HG03460 (cell line): ENCODE measurements around the gene WNT7A.

Experiments
- ATAC-seq: cut with Tn5 transposase; IDR thresholded peaks from one replicate; pipeline ENCODE4 v1.9.1; 2021; ENCODE audit not compliant: unreplicated experiment

WNT7A gene

DNA sequence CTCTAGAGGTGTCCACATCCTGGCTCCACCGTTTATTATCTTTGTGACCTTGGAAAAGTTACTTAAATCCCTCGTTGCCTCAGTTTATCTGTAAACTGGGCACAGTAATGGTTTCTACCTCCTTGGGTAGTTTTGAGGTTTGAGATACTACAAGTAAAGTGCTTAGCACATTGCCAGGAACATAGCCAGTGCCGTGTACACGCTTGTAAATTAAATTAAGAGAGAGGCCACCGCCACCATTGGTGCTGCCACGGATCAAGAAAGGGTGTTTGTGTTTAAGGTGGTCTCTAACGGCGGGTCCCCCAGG is 5.8 kb upstream of the WNT7A start:
- no peak for ATAC-seq

DNA sequence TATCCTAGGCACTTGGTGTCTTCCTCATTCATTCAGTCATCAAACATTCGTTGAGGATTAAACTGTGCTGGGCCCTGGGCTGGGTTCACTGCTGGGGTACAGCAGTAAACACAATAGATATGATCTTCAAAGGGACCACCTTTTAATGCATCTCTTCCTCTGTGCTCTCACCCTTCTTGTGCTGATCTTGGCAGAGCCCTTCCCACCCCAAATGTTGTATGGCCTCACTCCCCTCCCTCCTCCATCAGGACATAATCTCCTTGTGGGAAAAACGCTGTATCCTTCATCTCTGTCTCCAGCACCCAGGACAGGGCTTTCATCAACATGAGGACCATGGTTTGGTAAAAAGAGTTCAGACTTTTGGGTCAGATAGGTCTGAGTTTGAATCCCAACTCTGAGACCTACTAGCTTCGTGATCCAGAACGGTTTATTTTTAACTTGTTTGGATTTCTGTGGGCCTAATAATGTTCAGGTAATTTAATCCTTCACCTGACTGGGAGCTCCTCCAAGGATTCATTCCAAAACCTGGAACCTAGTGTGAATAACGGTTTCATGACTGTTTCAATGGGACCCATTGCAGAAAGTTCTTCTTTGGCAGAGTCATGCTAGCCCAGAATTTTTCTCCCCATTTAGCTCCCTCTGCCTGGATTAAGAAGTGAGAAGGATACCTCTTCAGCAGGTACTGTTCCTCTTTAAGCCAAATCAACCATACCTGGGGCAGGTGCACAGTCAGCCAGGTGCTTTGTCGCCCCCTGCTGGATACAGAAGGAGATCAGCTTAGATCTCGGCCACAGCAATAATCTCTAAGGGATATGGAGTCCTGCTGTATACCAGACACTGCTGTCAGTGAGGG is 5.2 kb upstream of the WNT7A start:
- ATAC-seq = no peak

DNA sequence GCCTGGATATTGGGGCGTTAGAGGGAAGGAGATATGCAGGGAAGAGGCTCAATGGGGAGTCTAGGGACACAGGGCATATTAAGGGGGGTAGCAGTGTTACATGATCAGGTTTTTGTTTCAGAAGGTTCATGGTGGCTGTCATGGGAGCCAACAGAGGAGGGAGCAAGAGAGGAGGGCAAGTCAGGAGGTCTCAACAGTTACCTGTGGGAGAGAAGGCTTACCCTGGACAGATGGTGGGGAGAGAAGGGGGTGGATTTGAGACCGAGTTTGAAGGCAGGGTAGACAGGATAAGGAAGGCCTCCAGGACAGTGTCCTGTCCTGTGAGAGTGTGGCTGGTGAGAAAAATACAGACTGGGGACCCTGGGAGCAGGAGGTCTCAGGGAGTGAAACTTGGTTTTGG is 3.8 kb upstream of the WNT7A start:
- no peak for ATAC-seq

DNA sequence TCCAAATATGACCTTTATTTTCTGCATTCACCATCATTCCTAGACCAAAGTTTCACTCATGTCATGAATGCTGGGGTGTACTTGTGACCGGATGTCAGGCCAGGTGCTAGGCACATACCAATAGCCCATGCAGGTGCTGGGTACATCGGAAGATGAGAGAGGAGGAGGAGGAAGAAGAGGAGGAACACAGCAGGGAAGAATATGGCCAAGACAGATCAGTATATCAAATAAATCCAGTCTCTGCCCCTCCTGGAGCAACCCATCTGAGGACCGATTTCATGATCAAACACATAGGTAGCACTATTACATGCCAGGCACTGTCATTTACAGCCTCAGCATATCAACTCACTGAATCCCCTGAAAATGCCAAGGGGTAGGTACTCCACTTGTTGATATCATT is 3.0 kb upstream of the WNT7A start:
- no peak for ATAC-seq

DNA sequence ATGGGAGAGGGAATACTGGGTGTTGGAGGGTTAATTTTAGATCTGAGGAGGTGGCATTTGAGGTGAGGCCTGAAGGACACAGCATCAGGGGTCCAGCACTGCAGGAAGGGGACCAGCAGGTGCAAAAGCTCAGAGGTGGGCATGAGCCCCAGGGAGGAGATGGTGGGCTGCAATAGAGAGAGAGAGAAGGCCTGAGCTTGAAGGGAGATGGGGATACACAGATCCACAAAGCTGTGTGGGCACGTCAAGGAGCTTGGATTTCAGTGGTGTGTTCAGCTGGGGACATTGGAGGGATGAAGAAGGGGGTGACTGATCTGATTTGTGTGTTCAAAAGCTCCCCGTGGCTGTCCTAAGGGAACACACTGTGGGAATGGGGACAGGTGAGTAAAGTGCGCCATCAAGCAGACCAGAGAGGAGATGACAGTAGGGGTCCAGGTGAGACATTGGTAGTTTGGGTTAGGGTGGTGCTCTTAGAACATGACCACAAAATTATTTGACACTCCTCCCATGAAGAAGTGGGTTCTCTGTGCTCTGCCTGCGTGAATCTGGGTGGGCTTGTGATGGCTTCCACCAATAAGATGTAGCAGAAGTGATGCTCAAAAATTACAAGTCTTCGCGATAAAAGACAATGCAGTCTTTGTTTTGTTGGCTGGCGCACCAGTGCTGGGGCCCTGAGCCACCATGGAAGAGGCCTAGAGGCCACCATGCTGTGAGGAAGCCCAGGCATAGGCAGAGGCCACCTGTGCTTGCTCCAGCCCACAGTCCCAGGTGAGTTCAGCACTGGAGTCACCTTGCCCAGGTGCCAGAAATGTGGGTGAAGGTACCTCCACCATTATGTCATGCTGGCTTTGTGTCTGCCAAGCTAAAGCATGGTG is 1.9 kb upstream of the WNT7A start:
- ATAC-seq = no peak

DNA sequence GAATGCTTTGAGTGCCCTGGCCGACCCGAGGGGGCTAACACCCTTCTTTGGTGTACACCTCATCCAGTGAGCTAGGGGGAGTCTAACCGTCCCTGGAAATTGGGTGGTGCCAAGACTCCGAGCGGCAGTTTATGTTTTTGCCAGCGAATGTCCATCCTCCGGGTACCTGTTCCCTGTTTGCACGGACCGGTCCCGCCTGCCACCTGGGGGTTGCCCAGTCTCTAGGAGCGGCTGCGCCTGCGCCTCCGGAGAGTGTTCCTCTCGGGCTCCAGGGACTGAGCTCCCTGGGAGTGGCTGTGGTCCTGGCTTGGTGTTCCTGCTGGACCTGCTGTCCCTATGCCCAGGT is 913 bp upstream of the WNT7A start:
- no peak for ATAC-seq

DNA sequence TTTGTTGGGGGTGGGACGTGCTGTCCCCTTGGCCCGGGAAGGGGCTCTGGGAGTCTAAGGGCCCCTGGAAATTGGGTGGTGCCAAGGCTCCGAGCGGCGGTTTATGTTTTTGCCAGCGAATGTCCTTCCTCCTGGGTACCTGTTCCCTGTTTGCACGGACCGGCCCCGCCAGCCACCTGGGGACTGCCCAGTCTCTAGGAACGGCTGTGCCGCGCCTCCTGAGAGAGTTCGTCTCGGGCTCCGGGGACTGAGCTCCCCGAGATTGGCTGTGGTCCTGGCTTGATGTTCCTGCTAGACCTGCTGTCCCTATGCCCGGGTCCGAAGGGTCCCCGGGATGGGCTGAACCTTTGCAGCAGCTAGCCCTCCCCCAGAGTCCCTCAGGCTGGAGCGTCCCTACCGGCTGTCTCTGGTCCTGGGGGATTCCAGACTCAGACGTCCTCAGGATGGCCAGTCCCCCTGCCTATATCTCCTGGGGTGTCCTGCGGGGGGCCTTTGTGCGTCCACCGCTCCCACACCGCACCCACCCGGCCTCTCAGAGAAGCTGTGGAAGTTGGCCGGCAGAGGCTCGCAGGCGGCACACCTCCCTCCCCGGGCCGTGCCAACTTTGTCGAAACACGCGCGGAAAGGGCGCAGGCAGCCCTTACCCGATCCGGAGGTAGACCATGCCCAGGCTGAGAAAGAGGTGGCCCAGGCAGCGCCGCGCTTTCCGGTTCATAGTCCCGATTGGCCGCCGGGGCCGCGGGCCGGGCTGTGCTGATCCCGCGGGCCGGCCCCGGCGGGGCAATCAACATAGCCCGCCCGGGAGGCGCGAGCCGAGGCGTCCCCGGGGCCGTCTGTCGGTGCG is 547 bp downstream of the WNT7A start:
- ATAC-seq = no peak

DNA sequence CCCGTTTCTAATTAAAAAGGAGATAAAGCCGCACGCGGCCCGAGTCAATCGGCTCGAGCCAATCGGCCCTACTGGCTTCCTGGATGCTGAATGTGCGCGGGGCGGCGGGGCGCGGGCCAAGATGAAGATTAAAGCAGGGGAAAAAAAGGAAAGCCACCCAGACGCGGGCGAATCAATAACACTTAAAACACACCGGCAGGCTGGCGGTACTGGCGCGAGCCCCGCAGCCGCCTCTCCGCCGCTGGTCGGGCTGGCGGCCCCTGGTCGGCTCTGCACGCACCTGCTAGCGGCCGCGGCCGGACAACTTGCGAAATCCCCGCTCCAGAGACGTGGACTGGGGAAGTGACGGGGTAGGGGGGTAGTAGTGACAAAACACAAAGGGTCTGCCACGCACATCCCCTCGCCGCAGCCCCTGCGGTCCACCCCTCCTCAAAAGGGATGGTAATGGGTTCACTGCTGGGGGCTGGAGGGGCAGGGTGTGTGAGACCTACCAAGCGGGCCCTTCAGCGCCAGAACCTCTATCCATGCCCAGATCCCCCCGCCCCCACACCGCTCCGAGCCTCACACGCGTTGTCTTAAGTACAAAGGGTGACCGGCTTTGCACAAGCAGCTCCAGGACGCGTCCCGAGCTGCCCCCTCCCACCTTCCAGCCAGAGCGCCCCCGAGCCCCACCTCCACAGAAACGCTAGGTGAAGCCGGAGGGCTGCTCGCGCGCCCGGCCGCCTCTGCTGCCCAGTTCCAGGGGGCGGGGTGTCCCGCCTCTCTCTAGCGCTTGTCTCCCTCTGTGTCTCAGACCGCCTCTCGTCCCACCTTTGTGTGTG is 1.4 kb downstream of the WNT7A start:
- ATAC-seq = no peak

DNA sequence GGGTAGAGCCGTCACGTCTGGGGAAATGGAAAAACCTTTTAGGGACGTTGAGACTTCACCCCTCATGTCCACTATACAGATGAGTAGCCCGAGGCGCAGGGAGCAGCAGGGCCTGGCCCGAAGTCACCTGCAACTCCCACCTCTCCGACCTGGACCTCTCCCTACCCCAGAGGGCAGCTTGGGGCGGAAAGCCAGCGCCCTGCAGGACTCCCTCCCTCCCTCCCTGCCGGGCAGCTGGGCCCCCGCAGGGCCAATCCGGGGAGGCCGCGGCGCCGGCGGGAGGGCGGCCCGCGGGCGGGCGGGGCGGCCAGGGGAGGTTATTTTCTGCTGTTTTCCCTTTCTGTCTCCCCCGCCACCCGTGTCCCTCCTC is 2.0 kb downstream of the WNT7A start:
- ATAC-seq = no peak

DNA sequence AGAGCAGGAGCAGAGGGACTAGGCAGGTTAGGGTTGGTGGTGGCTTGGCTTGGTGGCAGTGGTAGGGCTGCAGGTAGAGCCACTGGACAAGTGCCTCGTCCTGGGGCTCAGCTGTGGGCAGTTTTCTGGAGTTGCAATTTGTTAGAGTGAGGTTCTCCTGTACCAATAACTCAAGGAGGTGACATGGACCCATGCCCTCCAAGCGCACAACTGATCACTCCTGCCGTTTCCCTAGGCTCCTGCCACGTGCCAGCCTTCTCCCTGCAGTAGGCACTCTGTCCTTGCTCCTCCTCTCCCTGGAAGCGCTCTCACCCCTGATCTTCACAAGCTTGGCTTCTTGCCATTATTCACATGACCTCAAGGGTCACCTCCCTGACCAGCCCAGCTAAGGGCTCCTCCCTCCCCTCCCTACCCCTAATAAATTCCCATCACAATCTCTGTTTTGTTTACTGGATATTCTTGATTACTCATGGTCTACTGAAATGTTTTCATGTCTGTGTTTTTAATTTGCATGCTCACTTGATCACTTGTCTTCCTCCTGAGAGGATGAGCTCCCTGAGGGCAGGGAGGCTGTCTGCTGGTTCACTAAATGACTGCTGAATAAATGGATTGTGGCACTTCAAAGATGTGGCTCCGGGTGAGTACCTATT is 3.3 kb downstream of the WNT7A start:
- ATAC-seq = no peak

DNA sequence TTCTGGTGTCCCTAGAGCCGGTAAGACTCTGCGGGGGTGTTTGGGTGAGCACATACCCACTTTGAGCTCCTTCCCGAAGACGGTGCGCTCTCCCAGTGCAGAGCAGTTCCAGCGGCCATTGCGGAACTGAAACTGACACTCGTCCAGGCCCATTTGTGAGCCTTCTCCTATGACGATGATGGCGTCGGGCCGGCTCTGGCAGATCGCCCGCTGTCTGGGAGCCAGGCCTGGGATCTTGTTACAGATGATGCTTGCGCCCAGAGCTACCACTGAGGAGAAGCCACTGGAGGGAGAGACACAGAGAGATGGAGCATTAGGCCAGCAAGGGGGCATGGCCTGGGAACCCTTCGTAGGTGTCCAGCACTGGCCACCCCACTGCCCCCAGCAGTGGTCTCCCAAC is 5.0 kb downstream of the WNT7A start:
- ATAC-seq = no peak

DNA sequence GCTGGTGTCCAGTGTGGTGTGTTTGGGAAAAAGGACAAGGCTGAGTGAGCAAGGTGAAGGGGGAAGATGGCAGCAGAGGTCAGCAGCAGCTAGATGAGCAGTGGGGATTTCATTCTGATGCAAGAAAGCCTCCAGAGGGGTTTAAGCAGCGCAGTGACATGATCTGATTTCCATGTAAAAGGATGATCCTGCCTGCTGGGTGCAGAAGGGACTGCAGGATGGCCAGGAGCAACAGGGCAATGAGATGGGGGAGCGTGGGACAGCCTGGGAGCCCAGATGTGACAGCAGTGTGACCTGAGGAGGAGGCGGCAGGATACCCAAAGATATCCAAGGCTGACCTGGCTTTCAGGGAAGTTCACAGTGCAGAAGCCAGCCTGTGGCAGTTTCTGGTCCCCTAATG is 6.1 kb downstream of the WNT7A start:
- no peak for ATAC-seq

DNA sequence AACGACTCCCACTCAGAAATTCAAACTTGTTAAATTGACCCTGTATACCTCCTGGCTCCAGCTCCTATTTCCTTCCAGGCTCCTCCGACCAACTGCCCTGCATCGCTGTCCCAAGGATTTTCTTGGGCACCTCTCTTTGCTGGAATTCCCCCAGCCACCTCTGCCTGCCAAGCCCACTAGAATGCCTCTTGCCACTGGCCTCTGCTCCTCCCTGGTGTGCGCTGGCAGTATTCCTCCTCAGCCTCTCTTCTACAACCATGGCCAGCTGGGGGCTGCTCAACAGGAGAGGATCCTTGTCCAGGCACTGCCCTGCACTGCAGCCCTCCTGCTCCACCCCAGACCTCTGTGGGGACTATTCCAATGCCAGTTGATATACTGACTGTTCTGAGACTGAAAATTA is 7.4 kb downstream of the WNT7A start:
- ATAC-seq = no peak

DNA sequence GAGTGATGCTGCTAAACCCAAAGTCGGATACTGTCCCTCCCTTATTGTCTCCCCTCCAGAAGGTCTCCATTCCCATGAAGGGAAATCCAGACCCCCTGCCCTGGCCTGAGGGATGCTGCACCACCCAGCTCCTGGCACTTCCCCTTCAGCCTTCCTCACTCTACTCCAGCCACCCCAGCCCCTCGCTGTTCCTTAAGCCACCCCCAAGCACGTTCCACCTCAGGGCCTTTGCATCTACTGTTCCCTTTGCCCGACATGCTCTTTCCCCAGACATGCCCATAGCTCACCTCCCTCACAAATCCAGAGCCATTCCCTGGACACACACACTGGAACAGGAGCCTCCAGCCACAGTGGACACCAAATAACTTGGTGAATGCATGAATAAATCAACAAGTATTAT is 8.1 kb downstream of the WNT7A start:
- no peak for ATAC-seq

DNA sequence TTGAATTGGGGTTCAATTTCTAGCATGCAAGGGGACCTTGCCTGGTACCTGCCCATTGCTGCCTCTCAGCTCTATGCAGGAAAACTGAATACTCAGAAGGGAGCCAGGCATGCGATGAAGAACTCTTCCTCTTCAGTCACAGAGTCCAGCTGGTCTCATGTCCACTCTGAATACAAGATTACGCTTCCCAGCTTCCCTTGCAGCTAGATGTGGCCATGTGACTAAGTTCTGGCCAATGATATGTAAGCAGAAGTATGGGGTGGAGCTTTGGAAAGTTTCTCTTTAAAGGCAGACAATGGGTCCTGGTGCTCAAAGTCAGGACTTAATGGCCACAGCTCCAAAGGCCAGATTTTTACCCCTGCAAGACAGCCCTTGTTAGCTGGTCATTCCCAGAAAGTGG is 9.0 kb downstream of the WNT7A start:
- ATAC-seq = no peak

DNA sequence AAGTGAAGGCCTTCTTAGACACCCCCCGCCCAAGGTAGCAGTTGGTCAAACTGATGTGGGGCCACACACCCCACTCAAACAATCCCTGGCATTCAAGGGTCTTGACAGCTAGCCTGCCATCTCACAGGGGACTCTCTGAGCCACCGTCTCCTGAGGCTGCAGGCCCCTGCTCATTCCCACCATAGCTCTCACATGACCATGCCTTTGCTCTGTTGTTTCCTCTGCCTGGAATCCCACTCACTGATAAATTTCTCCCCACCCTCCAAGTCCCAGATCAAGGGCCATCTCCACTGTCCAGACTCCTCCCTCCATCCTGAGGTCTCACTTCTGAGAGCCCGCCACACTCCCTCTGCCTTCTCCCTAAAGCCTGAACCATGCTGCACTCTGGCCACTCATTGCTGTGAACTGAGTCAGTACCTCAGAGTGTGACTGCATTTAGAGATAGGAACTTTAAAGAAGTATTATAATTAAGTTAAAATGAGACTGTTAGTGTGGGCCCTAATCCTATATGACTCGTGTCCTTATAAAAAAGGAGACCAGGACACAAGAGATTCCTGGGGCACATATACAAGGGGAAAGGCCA is 10.0 kb downstream of the WNT7A start:
- no peak for ATAC-seq

DNA sequence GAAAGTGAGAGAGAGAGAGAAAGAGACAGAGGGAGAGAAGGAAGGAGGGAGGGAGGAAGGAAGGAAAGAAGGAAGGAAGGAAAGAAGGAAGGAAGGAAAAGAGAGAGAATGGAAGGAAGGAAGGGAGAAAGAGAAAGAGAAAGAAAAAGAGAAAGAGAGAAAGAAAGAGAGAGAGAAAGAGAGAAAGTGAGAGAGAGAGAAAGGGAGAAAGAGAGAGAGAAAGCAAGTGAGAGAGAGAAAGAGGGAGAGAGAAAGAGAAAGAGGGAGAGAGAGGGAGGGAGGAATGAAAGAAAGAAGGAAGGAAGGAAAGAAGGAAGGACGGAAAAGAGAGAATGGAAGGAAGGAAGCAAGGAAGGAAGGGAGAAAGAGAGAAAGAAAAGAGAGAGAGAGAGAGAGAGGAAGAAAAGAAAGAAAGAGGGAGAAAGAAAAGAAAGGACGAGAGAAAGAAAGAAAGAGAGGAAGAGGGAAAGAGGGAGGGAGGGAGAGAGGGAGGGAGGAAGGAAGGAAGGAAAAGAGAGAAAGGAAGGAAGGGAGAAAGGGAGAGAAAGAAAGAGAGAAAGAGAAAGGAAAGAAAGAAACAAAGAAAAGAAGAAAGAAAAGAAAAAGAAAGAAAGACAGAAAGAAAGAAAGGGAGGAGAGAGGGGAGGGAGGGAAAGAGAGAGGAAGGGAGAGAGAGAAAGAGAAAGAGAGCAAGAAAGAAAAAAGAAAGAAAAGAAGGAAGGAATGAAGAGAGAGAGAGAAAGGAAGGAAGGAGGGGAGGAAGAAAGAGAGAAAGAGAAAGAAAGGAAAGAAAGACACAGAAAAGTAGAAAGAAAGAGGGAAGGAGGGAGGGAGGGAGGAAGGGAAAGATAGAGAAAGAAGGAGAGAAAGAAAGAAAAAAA is 10.8 kb downstream of the WNT7A start:
- ATAC-seq = no peak

DNA sequence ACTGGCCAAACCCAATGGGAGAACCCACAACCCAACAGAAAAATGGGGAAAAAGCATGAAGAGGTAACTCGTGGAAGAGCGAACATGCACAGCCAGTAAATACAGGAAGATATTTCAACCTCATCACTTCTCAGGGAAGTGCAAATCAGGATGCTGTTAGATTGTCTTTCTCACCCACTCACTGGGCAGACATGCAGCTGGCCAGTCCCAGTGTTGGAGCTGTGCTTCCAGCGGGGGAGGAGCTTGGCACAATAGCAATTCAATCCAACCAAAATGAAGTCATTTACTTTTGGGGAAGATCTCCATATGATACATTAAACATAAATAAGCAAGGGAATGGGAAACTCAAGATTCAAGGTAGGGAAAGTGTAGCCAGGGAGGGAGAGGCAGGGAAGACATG is 12.1 kb downstream of the WNT7A start:
- no peak for ATAC-seq
